Skin of body (tissue), 2 donors: Measurements from ENCODE around the gene PSMG3. TPM values are rescaled to one million over a fixed set of nuclear protein-coding genes. Genes with fewer than 3 reads are reported as not detected.
"Not testable (repeated sequence)": the region's sequence is repeated elsewhere in the genome, so short reads cannot be mapped to it uniquely, and the experiment has no call there.

Source experiments
- DNase-seq: peaks from one replicate; lab custom pipeline; 2025; lab: John Stamatoyannopoulos, UW
- total RNA-seq: library from RNA; depleted of rRNA; stranded (reverse); fragments of >200 nt; gene quantifications from one replicate; pipeline ENCODE4 v1.2.3, GENCODE V29; 2014

The PSMG3 gene
- total RNA-seq, 1 donor from 2014 or later = 12.6 TPM

DNA sequence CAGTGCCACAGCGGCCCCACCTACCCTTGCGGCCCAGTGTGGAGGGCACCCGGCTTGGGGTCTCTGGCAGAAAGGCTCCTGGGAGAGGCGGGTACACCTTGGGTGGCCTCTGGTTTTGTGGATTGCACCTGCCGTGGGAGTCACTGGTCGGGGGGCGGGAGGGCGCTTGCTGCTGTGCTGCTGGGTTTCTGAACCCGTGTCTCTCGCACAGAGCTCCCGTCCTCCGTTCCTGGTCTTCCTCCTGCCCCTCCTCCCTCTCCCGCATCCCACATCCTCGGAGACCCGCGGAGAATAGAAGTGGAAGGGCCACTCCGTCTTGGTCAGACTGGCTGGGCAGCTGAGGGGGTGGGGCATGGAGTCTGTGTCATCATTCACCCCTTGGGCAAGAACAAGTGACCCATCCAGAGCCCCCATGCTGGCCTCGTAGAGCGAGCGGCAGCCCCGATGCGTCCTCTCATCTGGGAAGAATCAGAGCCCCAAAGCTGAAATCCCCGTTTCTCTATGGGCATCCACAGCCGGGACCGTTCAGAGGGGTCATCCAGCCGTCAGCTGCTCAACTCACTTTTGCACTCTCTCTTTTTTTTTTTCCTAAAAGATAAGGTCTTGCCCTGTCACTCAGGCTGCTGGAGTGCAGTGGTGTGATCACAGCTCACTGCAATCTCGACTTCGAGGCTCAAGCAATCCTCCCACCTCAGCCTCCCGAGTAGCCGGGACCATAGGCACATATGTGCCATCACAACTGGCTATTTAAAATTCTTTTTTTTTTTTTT is 35.3 kb downstream of the PSMG3 start:
- DNase-seq = no peak

- DNase-seq = no peak
Measured at GRCh38 chr7:1533547-1534329, 36.1 kb downstream of the PSMG3 start.

DNA sequence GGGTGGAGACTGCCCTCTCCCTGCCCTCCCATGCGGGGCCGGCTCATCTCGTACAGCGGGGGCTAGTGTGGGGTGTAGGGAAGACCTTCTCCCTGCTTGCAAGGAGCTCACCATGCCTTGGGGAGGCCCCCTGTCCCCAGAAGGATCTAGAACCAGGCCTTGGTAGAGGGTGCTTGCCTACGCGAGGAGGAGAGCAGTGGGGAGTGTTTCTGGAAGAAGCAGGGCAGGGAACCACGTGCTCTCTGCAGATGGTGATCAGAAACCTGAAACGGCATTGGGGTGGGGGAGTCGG is 36.6 kb downstream of the PSMG3 start:
- DNase-seq = no peak

GRCh38 chr7:1532456-1533254 is 37.2 kb downstream of the PSMG3 start:
- DNase-seq = peak; percentile 35

- DNase-seq = no peak
Measured at GRCh38 chr7:1531979-1532455, 37.8 kb downstream of the PSMG3 start.

DNA sequence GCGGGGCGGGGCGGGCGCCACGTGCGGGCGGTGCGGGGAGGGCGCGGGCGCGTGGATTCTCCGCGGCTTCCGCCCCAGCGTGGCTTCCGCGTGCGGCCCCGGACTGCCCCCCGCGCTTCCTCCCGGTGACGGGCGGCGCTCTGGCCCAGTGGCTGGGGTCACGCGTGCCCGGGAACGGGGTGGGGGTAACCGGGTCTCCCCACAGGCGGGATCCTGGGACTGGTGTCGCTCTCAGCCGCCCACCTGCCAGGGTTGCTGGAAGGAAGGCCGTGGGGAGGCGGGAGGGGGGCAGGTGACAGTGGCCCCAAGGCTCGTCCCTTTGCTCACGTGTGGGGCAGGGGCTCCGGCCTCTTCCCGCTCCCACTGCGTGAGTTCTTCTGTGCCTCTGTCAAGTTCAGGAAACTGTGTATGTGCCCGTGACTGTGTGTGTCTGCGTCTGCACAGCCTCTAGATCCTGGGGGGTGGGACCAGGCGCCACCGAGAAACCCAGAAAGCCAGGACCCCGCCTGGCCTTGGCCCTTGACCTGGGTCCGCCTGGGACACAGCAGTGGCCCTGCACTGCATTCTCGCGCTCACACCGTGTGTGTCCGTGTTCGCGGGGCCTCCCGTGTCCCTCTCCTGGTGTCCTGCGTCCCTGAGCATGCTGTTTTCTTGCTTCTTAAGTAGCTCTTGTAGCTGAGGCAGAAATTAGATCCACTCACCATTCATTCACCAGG is 38.4 kb downstream of the PSMG3 start:
- DNase-seq = no peak

GRCh38 chr7:1530946-1531262 is 38.9 kb downstream of the PSMG3 start:
- DNase-seq = no peak

DNA sequence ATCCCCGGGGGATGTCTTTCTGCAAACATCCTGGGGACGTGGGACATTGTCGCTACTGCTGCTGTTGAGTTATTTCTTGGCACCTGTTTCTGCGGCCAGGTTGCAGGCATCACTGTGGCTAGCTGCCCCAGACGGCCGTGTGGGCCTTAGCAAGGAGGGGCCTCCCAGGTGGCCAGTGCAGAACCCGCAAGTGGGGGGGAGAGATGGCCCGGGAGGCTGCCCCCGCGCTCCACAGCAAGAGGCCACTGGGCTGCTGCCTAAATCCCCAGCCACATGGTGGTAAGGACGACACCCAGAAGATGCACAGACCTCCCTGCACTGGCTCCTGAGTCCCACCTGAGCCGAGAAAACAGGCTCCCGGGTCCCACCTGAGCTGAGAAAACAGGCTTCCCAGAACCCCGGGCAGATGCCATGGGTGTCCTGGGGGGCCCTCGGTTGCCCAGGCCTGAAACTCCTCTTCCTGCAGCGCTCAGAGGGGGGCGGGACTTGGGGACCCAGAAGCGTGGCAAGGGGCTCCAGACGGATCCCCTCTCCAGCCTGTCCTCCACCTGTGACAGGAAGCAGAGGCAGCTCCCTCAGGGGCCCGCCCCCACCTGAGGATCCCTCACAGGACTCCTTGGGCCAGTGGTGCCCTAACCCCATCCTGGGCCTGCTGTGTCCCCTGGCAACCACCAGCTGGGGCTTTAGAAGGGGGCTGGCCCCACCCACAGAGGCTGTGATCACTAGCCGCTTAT is 40.3 kb downstream of the PSMG3 start:
- DNase-seq = no peak

- no peak for DNase-seq
Measured at GRCh38 chr7:1526271-1526754, 43.5 kb downstream of the PSMG3 start.

GRCh38 chr7:1525409-1525808 is 44.4 kb downstream of the PSMG3 start:
- no peak for DNase-seq

GRCh38 chr7:1523844-1524243 is 46.0 kb downstream of the PSMG3 start:
- DNase-seq = no peak

DNA sequence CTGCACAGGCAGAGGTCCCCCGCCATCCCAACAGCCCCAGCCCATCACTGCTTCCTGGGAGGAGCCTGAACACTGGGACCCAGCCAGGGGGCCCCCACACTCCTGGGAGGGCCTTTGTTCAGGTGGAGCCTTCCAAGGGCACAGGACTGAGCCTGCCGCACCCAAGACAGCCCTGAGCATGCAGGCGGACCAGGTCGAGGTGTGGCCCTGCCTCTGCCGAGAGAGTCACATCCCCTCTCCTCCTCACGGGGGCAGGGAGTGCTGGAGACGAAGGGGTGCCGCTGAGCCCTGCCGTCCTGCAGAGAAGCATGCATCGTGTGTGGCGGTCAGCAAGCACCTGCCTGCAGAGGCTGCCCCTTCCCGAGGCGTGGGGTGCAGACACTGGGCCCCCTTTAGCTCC is 46.6 kb downstream of the PSMG3 start:
- DNase-seq = no peak

GRCh38 chr7:1521456-1521855 is 48.4 kb downstream of the PSMG3 start:
- no peak for DNase-seq

DNA sequence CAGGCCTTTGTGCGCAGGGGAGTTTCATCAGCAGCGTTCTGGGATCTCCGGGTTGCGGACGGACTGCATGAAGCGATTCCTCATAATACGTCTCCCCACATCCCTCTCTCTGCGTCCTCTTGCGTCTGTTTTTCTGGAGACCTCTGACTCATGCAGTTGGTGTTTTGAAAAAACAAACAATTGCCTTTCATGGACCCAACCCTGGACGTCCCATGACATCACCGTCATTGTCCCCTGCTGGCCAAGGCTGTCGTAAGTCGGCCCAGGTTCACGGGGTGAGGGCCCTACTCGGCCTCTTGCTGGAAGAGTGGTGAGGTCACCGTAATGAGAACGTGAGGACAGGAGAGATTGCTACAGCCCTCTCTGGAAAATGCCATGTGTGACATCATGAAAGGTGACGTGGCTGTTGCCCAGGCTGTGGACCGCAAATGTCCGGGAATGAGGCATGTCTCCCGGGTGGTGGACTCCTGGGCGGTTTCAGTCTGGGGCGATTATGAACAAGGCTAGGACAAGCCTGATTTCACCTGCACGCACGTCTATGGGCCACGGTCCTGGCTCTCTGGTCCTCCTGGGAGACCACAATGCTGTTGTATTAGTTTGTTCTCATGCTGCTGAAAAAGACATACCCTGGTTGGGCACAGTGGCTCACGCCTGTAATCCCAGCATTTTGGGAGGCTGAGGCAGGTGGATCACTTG is 49.1 kb downstream of the PSMG3 start:
- DNase-seq = no peak

DNA sequence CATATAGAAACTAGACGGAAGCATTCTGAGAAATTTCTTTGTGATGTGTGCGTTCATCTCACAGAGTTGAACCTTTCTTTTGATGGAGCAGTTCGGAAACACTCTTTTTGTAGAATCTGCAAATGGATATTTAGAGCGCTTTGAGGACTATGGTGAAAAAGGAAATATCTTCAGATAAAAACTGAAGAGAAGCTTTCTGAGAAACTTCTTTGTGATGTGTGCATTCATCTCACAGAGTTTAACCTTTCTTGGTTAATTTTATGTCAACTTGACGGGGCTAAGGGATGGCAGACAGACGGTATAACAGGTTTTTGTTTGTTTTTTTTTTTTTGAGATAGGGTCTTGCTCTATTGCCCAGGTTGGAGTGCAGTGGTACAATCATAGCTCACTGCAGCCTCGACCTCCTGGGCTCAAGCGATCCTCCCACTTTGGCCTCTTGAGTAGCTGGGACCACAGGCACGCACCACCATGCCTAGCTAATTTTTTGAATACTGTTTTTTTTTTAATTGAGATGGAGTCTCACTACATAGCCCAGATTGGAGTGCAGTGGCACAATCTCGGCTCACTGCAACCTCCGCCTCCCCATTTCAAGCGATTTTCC is 50.4 kb downstream of the PSMG3 start:
- not testable (repeated sequence) for DNase-seq
